HG03064 (cell line): Measurements from ENCODE around the gene CDC40.

ENCODE experiments used
- ATAC-seq: cut with Tn5 transposase; IDR thresholded peaks from one replicate; pipeline ENCODE4 v1.9.1; 2021; ENCODE audit warnings: low read depth; ENCODE audit not compliant: unreplicated experiment

CDC40 gene

GRCh38 chr6:110180228-110181008 is at the start of gene CDC40:
Gene CDC40 (plus strand): TSS chr6:110180427. CDS start chr6:110180445, 18 bp downstream.
- peak; percentile 47 for ATAC-seq

- no peak for ATAC-seq
These were observed 42.0 kb upstream of the CDC40 start for GRCh38 chr6:110137924-110138887.

- ATAC-seq, result no peak
These were observed 41.2 kb upstream of the CDC40 start for GRCh38 chr6:110139052-110139451.

GRCh38 chr6:110140650-110141049 is 39.6 kb upstream of the CDC40 start:
- no peak for ATAC-seq

- no peak for ATAC-seq
These were observed 32.4 kb upstream of the CDC40 start for GRCh38 chr6:110147870-110148269.

GRCh38 chr6:110158479-110158878 is 21.7 kb upstream of the CDC40 start:
- ATAC-seq, result no peak

- ATAC-seq, result no peak
These were observed 10.1 kb upstream of the CDC40 start for GRCh38 chr6:110170081-110170480.

- no peak for ATAC-seq
These were observed 6.6 kb upstream of the CDC40 start for GRCh38 chr6:110173506-110174132.

- peak; percentile 26 for ATAC-seq
These were observed 1.4 kb upstream of the CDC40 start for GRCh38 chr6:110178626-110179405.

GRCh38 chr6:110179406-110180227 is 610 bp upstream of the CDC40 start, which contains the start of gene WASF1:
Gene WASF1 (minus strand): TSS chr6:110179670. CDS start chr6:110127601, 52,069 bp downstream.
- ATAC-seq, result peak; percentile 87

GRCh38 chr6:110181131-110182030 is 1.2 kb downstream of the CDC40 start:
- no peak for ATAC-seq

GRCh38 chr6:110183292-110183885 is 3.2 kb downstream of the CDC40 start:
- ATAC-seq, result no peak

- peak; percentile 51 for ATAC-seq
These were observed 5.7 kb downstream of the CDC40 start for GRCh38 chr6:110185879-110186278.

GRCh38 chr6:110188791-110189190 is 8.6 kb downstream of the CDC40 start:
- no peak for ATAC-seq

GRCh38 chr6:110190726-110191125 is 10.5 kb downstream of the CDC40 start:
- no peak for ATAC-seq

GRCh38 chr6:110191477-110191876 is 11.2 kb downstream of the CDC40 start:
- ATAC-seq, result no peak

GRCh38 chr6:110195639-110196038 is 15.4 kb downstream of the CDC40 start:
- ATAC-seq, result no peak

GRCh38 chr6:110196874-110197273 is 16.6 kb downstream of the CDC40 start:
- no peak for ATAC-seq
